ENCODE results near the gene COL15A1. TPM values are rescaled to one million over a fixed set of nuclear protein-coding genes. Genes with fewer than 3 reads are reported as not detected.

Gene COL15A1
- total and polyA plus RNA-seq, 2 of the 8 experiments (the other 6 are each of a cell fraction or from before 2014, with no cell fraction given) = 0.12 to 0.15 TPM

DNA sequence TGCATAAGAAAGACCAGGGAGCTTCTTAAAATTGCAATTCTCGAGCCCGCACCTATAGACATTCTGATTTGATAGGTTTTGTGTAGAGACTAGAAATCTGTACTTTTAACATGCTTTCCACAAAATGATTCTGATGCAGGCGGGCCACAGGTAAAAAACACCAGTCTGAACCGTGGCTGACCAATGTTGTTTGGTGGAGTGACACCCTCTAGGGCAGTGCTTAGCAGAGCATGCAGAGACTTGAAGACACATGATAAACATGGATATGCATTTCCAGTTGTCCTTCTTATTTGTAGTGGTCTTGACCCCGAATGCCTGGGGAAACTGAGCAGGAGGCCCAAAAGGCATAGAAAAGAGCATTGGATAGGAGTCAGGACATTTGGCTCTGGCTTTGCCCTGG, 10.5 kb upstream of the COL15A1 start:
- FAIRE-seq (no peak), DNase-seq (ENCODE audit: low read depth in 1 of 2, low spot score in 2 of 2) (no peak)
- Histone ChIP-seq H3K36me3 (ENCODE audit: control insufficient read depth in 2 of 4, insufficient read depth in 4 of 4, low read length in 3 of 4) (no peaks in the 10 kb centered on the region), H3K27me3 (replicated peaks in 1 of 4; ENCODE audit: control insufficient read depth in 3 of 4, extremely low read depth in 1 of 4, insufficient read depth in 3 of 4, low read length in 3 of 4) (peaks cover 0 to under 1% (median 0%) of the 10 kb centered on the region in 4 experiments; a peak in 1 of 7 replicates), H2AFZ (ENCODE audit: low read length) (0 out of 2 replicates have a peak overlapping the region, but pooled peaks have one; percentile 39), H3K56ac (replicated peaks; ENCODE audit: insufficient read length, low read depth, low read length) (no peak overlapping the region), H3K79me1 (ENCODE audit: low read depth, low read length) (no peaks in the 10 kb centered on the region), H3K4me2 (ENCODE audit: insufficient read depth in 1 of 2, low read depth in 2 of 2, low read length in 2 of 2) (no peak overlapping the region), H2BK12ac (ENCODE audit: low read depth, low read length) (no peak overlapping the region), H2AK5ac (ENCODE audit: low read depth, low read length) (no peak overlapping the region), H3K4me3 (ENCODE audit: extremely low read depth in 1 of 4, insufficient read depth in 2 of 4, low read depth in 3 of 4, low read length in 4 of 4) (no peak overlapping the region), H3K23ac (ENCODE audit: insufficient read length) (no peak overlapping the region), H3K27ac (ENCODE audit: low read depth, low read length) (no peak overlapping the region), H2BK5ac (ENCODE audit: low read depth, low read length) (no peak overlapping the region), H3K23me2 (ENCODE audit: low read depth, low read length) (no peaks in the 10 kb centered on the region), H2BK120ac (replicated peaks; ENCODE audit: low read depth, low read length) (no peak overlapping the region), H4K5ac (ENCODE audit: insufficient read length, low read depth, low read length) (no peak overlapping the region), H4K8ac (ENCODE audit: extremely low read depth, insufficient read depth, low read length) (no peak overlapping the region), H3K4ac (replicated peaks; ENCODE audit: insufficient read length, low read depth, low read length) (no peak overlapping the region), H3K18ac (ENCODE audit: extremely low read depth, low read length) (no peak overlapping the region), H2BK15ac (ENCODE audit: low read length) (no peak overlapping the region), H3K79me2 (ENCODE audit: control insufficient read depth in 1 of 2, insufficient read depth in 2 of 2, low read length in 2 of 2) (no peaks in the 10 kb centered on the region), H3K14ac (ENCODE audit: insufficient read length) (no peak overlapping the region), H4K91ac (replicated peaks; ENCODE audit: insufficient read length, low read length) (no peak overlapping the region), H4K20me1 (replicated peaks in 1 of 2; ENCODE audit: control insufficient read depth in 1 of 2, insufficient read depth in 2 of 2, low read length in 2 of 2) (no peaks in the 10 kb centered on the region), H2BK20ac (ENCODE audit: low read length) (no peak overlapping the region), H3K4me1 (replicated peaks in 1 of 4; ENCODE audit: control insufficient read depth in 3 of 4, insufficient read depth in 4 of 4, low read length in 3 of 4) (no peaks in the 10 kb centered on the region), H3K9me3 (ENCODE audit: insufficient read depth in 2 of 2, low read depth in 1 of 2, low read length in 1 of 2) (no peaks in the 10 kb centered on the region), H3K9ac (replicated peaks in 1 of 4; ENCODE audit: extremely low read depth in 1 of 4, low read depth in 3 of 4, low read length in 3 of 4) (no peak overlapping the region)
- ChIA-PET CTCF (ENCODE audit: partially characterized antibody) (no interaction called here), POLR2A (ENCODE audit: partially characterized antibody) (no interaction called here)
- WGBS, 2 experiments (ENCODE audit: extremely low coverage in 1 of 2, insufficient coverage in 1 of 2, insufficient read length in 1 of 2, insufficient replicate concordance in 2 of 2, low coverage in 1 of 2, low lambda C conversion rate in 2 of 2, missing lambda C conversion rate in 1 of 2) = 93% methylated on average over 5 of the region's 5 CpGs; no CpG with 5 or more reads in 1 of the 2 experiments
- TF ChIP-seq POU5F1 (IDR thresholded peaks at IDR 0.05; ENCODE audit: low read depth, low read length) (no peak), HDAC6 (IDR thresholded peaks at IDR 0.05; ENCODE audit: low read depth, low read length) (no peak), JUN (IDR thresholded peaks at IDR 0.05; ENCODE audit: low read depth, low read length) (no peak), CBX5 (IDR thresholded peaks at IDR 0.05; ENCODE audit: low read depth, low read length) (no peak), KDM5A (IDR thresholded peaks at IDR 0.05; ENCODE audit: low read length) (no peak), SP1 (IDR thresholded peaks at IDR 0.05; ENCODE audit: low read depth, low read length) (no peak), JUND (IDR thresholded peaks at IDR 0.05; ENCODE audit: low read length) (no peak), TCF12 (IDR thresholded peaks at IDR 0.05; ENCODE audit: low read depth, low read length) (no peak), KDM4A (IDR thresholded peaks at IDR 0.05; ENCODE audit: low read depth, low read length, severe bottlenecking) (no peak), POLR2A (IDR thresholded peaks at IDR 0.05; ENCODE audit: control extremely low read depth in 1 of 2, low read depth in 2 of 2, low read length in 2 of 2) (no peak), GABPA (IDR thresholded peaks at IDR 0.05; ENCODE audit: borderline replicate concordance, insufficient read depth, low read length) (no peak), RFX5 (IDR thresholded peaks at IDR 0.05; ENCODE audit: borderline replicate concordance, low read depth, low read length) (no peak)
- TF ChIP-seq, protein P1, sequence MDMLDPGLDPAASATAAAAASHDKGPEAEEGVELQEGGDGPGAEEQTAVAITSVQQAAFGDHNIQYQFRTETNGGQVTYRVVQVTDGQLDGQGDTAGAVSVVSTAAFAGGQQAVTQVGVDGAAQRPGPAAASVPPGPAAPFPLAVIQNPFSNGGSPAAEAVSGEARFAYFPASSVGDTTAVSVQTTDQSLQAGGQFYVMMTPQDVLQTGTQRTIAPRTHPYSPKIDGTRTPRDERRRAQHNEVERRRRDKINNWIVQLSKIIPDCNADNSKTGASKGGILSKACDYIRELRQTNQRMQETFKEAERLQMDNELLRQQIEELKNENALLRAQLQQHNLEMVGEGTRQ (IDR thresholded peaks at IDR 0.05; ENCODE audit: low read length) = no peak

All from H1 (cell line).